Motor neuron (in vitro differentiated cells): ENCODE results near the gene DEPP1. TPM values are rescaled to one million over a fixed set of nuclear protein-coding genes. Genes with fewer than 3 reads are reported as not detected.

Experiments used
- ATAC-seq, 8 experiments: fragments of 200-7000 bp; cut with Tn5 transposase; replicated peaks in 6 of 8; 2 replicates each; pipeline ENCODE4 v1.8.0; 2021; ENCODE audit warnings: mild to moderate bottlenecking in 8 of 8, moderate library complexity in 8 of 8
- H3K27ac ChIP-seq, 2 donors: fragments of 250-450 bp; sonication (Bioruptor Pico); 2 replicates each; pipeline ENCODE4 v1.9.0; 2021; ENCODE audit warnings: antibody characterized with exemption in 2 of 2, mild to moderate bottlenecking in 2 of 2, moderate library complexity in 1 of 2
- H3K4me1 ChIP-seq, 2 donors: fragments of 250-450 bp; sonication (Bioruptor Pico); replicated peaks in 1 of 2; 2 replicates each; pipeline ENCODE4 v1.6.1; 2021; ENCODE audit warnings: antibody characterized with exemption in 2 of 2, mild to moderate bottlenecking in 2 of 2, moderate library complexity in 1 of 2
- H3K4me3 ChIP-seq, 5 donors: fragments of 250-450 bp; sonication (Bioruptor Pico); 2 replicates each; pipeline ENCODE4 v1.9.0; 2021; ENCODE audit warnings: antibody characterized with exemption in 5 of 5, mild to moderate bottlenecking in 5 of 5, moderate library complexity in 4 of 5
- WGBS, 10 experiments: fragments of 450-650 bp; shearing (Covaris generic); methylation state at CpG; one replicate each; pipeline ENCODE4 v1.0.0; 2022; 5-methylcytosine and 5-hydroxymethylcytosine counted together
- in situ Hi-C, 9 experiments: fragments of 400-800 bp; cut with MboI; loops; one replicate each; pipeline ENCODE4 v1.15.0; 2021; ENCODE audit warnings: low sequenced_read_pairs in 9 of 9, low pct_unique_long_range_greater_than_20kb in 2 of 9; ENCODE audit not compliant: unreplicated experiment in 9 of 9
- total RNA-seq, 8 experiments: library from RNA; unstranded; fragments of 300-600 nt; gene quantifications; 2 replicates each; pipeline versions ENCODE4 v1.2.3 to v1.2.4, GENCODE V29; 2022

The DEPP1 gene
- total RNA-seq, 8 experiments from 2014 or later: 1.2 to 47.6 (median 11.4) TPM

DNA sequence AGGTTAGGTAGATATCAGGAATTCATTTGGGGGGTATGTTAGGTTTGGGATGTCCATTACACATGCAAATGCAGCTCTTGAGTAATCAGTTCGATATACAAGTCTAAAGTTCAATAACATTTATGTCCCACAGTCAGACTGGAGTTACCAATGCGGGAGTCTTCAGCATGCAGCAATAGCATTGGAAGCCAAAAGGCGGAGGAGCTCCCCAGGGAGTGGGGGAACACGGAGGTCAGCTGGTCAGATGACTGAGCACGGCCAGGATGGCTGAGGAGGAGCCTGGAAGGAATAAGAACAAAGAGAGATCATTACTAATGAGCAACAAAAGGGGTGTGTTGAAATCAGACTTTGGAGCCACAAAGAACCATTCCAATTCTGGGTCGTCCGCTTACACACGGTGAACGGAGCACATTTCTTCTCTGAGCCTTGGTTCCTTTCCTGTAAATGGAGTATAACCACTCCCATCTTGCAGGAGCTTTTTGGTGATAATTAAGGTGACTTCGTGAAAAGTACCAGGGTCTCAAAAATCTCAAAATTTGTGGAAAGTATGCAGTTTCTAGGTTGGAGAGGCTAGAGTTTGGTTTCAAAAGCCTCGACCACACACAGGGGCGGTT is 21.6 kb upstream of the DEPP1 start:
- Histone ChIP-seq H3K27ac (peak overlapping the region; percentile 93 to 97), H3K4me3 (peak overlapping the region; percentile 47 to 63 (median 53)), H3K4me1 (peaks cover 16 to 26% of the 10 kb centered on the region in 2 donors)
- peak in 6 of 8 experiments; percentile 20 to 59 (median 39) for ATAC-seq
- in situ Hi-C loops: loop anchor here in 1 of 9 experiments (25.0 kb wide), 1 partner anchor 237 kb away; no protein-coding TSS in a partner anchor
- WGBS, 10 experiments: 13 to 88% (median 38%) methylated on average over 1 to 11 of the region's 12 CpGs; no CpG with 5 or more reads in 1 of the 10 experiments

DNA sequence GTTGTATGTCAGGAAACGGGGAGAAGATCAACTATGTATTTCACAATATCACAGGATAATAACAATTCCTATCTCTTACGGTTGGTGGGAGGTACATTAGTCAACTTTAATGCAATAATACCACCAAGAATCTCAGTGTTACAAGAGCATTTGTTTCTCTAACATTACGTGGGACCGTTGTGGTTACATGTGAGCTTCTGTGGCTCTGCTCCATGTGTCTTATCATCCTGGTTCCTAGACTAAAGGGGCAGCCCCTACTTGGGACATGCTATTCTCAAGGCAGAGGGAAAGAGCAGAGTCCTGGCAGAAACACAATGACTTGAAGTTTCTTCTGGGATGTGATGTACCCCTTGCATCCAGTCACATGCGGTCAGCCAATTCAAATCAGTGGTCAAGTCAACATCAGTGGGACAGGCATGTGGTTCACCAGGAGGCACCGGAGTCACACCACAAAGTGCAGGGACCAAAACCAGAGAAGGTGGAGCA is 19.6 kb upstream of the DEPP1 start:
- H3K27ac ChIP-seq: no peak overlapping the region
- 30 to 100% (median 90%) methylated on average over 1 to 6 of the region's 6 CpGs for WGBS, 10 experiments
- H3K4me1 ChIP-seq: peaks cover 16 to 26% of the 10 kb centered on the region in 2 donors
- ATAC-seq: no peak
- H3K4me3 ChIP-seq: no peak overlapping the region
- in situ Hi-C loops: no loop called here

DNA sequence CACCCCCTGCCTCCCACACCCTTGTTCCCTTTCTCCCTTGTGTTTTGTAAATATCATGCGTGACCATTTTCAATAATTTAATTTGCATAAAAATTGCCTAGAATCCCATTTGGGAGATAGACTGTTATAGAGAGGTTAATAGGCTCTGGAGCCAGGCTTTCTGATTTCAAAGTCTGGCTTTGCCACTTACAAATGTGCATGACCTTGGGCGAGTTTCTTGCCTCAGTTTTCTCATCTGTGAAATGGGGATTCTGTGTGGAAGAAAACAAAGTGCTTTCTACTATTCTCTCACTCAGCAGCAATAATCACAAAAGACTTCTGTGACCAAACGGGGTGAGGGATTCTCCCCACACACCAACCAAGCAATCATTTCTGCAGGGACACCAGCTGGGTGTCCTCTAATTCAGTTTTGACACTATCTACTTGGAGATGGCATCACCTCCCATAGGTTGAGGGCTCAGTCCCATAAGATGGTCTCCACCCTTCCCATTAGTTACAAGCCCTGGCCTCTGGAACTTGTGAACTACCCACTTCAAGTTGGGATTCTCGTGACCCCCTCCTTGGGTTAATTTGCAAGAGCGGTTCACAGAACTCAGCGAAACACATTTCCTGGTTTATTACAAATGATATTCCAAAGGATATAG is 18.6 kb upstream of the DEPP1 start:
- ATAC-seq: no peak
- H3K4me1 ChIP-seq: peaks cover 13 to 24% of the 10 kb centered on the region in 2 donors
- no peak overlapping the region for H3K27ac ChIP-seq
- H3K4me3 ChIP-seq: no peak overlapping the region
- in situ Hi-C loops: no loop called here
- WGBS, 10 experiments: 20 to 98% (median 83%) methylated on average over 1 to 5 of the region's 6 CpGs; no CpG with 5 or more reads in 3 of the 10 experiments

DNA sequence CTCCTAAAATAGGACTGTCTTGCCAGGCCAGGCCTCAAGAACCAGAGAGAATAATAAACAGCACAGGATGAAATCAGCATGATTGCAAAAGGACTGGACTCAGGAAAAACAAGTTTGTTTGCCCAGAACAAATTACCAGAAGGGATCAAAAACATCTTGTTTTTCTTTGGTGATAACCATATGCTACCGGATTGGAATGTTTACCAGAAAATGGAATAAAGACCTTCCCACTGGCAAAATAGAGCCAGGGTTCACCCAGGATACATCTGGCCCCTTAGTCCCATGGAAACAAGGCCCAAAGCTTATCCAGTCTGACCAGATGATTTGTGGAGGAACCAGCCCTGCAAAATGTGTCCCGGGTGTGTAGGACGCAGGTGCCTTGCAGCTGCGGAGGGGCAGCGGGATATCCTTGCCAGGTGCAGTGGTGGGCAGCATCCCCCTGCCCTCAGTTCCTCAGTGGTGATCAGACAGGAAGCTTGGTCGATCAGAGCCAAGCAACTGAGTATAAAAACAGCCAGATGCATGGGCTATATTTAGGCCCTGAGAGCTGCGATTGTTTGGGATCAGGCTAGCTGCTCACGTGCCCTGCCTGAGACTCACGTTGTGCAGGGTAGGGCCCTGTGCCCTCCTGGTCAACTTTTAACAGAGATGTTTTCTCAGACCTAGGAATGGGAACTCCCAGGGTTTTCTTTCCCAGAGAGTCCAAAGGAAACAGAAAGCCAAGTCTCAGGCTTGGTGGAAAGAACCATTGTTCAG is 17.5 kb upstream of the DEPP1 start:
- Histone ChIP-seq H3K4me1 (peaks cover 17 to 29% of the 10 kb centered on the region in 2 donors), H3K4me3 (no peak overlapping the region), H3K27ac (peak overlapping the region in 1 of 2 donors; percentile 26)
- in situ Hi-C loops: no loop called here
- peak in 7 of 8 experiments; percentile 1 to 71 (median 12) for ATAC-seq
- 25 to 100% (median 63%) methylated on average over 1 to 6 of the region's 9 CpGs; no CpG with 5 or more reads in 2 of the 10 experiments for WGBS, 10 experiments

DNA sequence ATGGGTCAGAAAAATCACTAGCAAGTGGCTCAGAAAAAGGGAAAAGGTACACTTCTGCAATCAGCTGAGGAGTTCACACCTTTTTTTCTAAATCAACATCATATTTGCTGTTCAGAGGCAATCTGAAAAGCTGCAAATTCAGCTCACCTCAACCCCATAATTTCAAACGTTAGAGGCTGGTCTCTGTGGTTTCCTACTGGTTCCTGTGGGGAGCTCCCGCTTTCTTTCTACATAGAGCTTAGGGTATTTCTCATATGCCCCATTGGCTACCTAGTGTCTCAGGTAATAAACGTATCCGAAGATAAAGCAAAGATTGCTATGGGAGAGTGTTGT is 16.9 kb upstream of the DEPP1 start:
- no peak for ATAC-seq
- Histone ChIP-seq H3K4me3 (no peak overlapping the region), H3K4me1 (peaks cover 22 to 32% of the 10 kb centered on the region in 2 donors), H3K27ac (no peak overlapping the region)
- WGBS, 10 experiments: 40 to 100% (median 74%) methylated on average over 1 to 4 of the region's 4 CpGs; no CpG with 5 or more reads in 2 of the 10 experiments
- in situ Hi-C loops: no loop called here

DNA sequence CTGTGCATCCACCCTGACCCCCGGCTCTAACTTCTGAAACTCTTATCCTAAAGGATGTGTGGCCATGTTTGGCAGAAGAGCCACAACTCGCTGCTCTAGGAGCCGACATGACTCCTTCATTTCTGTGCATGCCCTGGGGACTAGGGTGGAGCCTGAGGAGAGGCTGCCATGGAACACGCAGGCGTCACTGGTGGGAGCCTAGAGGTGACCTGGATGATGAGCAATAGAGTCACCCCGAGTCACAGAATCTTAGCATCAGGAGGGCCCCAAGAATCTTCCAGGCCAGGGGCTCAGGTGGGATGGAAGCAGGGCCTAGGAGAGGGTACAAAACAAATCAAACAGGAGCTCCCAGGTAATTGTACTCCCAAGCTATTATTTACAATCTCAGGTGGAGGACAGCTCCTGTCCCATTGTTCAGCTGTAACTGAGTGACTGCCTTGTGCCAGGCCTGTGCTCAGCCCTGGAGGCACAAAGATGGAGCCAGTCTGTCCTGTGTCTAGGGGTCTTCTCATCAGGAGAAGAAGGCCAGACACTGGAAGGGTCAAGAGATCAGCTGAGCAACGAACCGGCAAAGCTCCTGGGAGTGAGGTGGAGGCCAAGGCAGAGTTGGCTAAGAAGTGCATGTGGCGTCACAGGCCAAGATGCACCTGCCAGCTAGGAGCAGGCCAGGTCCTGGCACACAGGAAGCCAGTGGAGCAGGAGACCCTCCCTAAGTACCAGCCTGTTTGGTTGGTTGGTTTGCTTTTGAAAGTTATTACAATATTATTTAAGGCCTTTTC is 16.3 kb upstream of the DEPP1 start:
- H3K27ac ChIP-seq: no peak overlapping the region
- in situ Hi-C loops: no loop called here
- ATAC-seq: no peak
- 67 to 100% (median 87%) methylated on average over 1 to 6 of the region's 9 CpGs; no CpG with 5 or more reads in 2 of the 10 experiments for WGBS, 10 experiments
- H3K4me1 ChIP-seq: peaks cover 22 to 32% of the 10 kb centered on the region in 2 donors
- H3K4me3 ChIP-seq: no peak overlapping the region

DNA sequence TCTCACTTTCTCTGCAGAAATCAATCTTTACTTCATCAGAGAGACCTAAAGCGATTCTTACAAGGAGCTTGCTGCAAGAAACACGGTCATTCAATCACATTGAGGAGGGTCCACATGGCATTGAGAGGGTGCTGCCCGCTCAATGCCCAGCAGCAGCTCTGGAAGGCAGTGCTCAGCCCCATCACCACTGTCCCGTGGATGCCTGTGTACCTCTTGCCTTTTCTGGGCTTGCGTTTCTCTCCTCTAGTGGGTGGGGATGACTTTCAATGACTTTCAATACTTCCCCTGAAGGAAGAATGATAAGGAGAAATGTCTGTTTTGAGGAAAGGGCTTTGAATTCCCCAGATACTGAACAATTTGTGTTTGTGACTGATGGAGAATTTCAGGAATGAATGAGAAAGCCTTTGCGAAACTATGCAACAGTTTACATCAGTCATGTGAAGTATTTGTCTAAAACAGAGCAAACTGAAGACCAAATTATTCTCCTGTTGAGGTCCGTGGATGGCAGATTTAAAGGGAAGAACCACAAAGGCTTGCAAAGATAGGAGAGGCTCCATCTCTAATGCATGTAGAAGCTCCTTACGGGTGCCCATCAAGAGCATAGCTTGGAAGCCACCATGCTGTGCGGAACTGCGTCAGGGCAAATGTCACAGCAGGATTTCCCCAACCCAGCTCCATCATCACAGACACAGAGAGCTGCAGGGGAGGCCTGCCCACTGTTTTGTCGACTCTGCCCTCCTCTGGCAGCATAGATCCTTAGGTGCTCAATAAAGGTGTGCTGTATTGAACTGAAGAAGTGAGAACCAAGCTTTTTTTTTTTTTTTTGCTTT is 15.5 kb upstream of the DEPP1 start:
- WGBS, 10 experiments: 70 to 96% (median 86%) methylated on average over 3 to 10 of the region's 11 CpGs; no CpG with 5 or more reads in 1 of the 10 experiments
- ATAC-seq: no peak
- in situ Hi-C loops: no loop called here
- Histone ChIP-seq H3K4me3 (no peak overlapping the region), H3K27ac (no peak overlapping the region), H3K4me1 (peaks cover 23 to 33% of the 10 kb centered on the region in 2 donors)

DNA sequence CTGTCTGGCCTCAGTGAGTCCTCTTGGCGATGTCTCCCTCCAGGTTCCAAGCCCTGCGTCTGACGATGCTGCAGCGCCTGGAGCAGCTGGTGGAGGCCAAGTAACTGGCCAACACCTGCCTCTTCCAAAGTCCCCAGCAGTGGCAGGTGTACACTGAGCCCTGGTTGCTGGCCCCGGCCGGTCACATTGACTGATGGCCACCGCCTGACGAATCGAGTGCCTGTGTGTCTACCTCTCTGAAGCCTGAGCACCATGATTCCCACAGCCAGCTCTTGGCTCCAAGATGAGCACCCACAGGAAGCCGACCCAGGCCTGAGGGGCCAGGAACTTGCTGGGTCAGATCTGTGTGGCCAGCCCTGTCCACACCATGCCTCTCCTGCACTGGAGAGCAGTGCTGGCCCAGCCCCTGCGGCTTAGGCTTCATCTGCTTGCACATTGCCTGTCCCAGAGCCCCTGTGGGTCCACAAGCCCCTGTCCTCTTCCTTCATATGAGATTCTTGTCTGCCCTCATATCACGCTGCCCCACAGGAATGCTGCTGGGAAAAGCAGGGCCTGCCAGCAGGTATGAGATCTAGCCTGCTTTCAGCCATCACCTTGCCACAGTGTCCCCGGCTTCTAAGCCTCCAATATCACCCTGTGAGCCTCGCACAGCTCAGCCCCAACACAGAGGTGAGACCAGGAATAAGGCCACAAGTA is 14.8 kb upstream of the DEPP1 start:
- H3K27ac ChIP-seq: no peak overlapping the region
- WGBS, 10 experiments: 50 to 100% (median 93%) methylated on average over 1 to 3 of the region's 14 CpGs; no CpG with 5 or more reads in 6 of the 10 experiments
- H3K4me1 ChIP-seq: peaks cover 23 to 33% of the 10 kb centered on the region in 2 donors
- no peak for ATAC-seq
- in situ Hi-C loops: no loop called here
- no peak overlapping the region for H3K4me3 ChIP-seq

DNA sequence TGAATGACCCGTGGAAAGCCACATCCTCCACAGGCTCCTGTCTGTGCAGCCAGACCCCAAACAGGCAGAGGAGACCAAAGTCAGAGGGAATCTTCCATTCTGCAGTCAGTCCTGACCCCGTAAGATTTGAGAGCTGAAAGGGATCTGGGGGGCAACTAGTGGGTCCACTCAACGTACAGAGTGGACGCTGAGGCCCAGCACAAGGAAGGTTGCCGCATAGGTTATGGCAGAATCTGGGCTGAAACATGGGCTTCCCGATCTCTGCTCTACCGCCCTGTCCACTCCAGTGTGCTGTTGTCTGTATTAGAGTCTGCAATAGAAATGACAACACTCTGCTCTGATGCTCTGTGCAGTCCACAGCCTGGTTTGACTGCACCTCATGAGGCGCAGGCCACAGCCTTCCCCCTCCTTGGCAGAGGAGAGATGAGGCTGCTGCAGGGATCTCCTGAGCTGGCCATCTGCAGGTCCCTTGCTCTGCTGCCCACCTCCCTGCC is 14.2 kb upstream of the DEPP1 start:
- in situ Hi-C loops: no loop called here
- WGBS, 10 experiments: 71 to 100% (median 90%) methylated on average over 1 to 5 of the region's 8 CpGs; no CpG with 5 or more reads in 6 of the 10 experiments
- no peak for ATAC-seq
- Histone ChIP-seq H3K27ac (no peak overlapping the region), H3K4me3 (no peak overlapping the region), H3K4me1 (peaks cover 23 to 33% of the 10 kb centered on the region in 2 donors)

DNA sequence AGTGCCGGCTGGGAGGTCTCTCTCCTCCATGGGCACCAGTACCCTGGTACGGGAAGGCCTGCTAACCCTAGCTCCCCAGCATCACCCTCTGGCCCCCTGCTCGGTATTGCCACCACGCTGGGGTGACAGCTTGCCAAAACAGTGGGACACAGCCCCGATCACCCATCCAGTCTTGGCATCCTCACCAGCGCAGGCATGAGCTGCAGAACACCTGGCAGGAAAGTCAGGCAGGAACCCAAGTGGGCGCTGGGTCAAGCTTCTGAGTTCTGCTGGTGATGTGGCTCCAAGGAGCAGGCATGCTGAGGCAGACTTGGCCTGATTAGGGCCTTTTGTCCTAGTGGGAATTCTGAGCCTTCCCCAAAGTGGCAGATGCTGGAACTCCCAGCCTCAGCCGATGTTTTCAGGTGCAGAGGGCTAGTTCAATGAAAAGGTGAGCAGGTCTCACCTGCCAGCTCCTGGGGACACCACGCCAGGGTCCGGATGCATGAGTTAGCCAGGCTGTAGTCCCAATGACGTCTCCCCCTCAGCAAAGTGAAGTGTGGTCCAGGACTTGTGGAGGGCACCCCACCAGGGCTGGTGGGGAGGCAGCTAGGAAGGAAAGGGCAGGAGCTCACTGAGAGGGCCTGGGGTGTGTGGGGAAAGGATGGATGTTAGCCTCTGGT is 13.6 kb upstream of the DEPP1 start:
- Histone ChIP-seq H3K4me1 (peaks cover 23 to 29% of the 10 kb centered on the region in 2 donors), H3K27ac (no peak overlapping the region), H3K4me3 (no peak overlapping the region)
- no peak for ATAC-seq
- WGBS, 10 experiments: 39 to 100% (median 92%) methylated on average over 1 to 7 of the region's 11 CpGs; no CpG with 5 or more reads in 1 of the 10 experiments
- in situ Hi-C loops: no loop called here

DNA sequence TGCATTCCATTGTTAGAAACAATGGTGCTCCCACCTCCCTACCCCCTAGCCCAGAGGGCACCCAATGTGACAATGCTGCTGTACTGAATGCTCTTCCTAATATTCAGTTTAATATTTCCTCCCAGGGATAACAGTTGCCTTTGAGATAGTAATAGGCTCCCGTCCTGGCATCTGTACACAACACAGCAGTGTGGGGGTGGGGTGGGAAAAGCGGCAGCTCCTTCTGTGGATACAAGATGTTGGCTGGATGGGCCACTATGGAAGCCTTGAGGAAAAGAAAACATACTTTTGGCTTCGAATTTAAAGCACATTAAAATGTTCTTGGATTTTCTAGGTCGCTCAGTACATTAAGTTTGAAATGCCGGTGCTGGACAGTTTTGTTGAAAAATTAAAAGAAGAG is 13.0 kb upstream of the DEPP1 start:
- in situ Hi-C loops: no loop called here
- WGBS, 10 experiments: 56 to 82% (median 70%) methylated on average over 2 to 5 of the region's 5 CpGs; no CpG with 5 or more reads in 1 of the 10 experiments
- H3K4me1 ChIP-seq: peaks cover 27 to 28% of the 10 kb centered on the region in 2 donors
- no peak overlapping the region for H3K4me3 ChIP-seq
- H3K27ac ChIP-seq: no peak overlapping the region
- ATAC-seq: no peak
